ENCODE measurements around the gene FPGS.

GRCh38 chr9:127810378-127811187 is 7.9 kb downstream of the FPGS start:
- TF ChIP-seq CTCF (IDR thresholded peaks at IDR 0.05), result no peak
- no peak for TF ChIP-seq POLR2A (IDR thresholded peaks at IDR 0.05; ENCODE audit: low read depth)
- no peak for TF ChIP-seq POLR2AphosphoS5 (IDR thresholded peaks at IDR 0.05)
